Calu3 (cell line): Measurements from ENCODE around the gene SLC12A7. TPM values are rescaled to one million over a fixed set of nuclear protein-coding genes. Genes with fewer than 3 reads are reported as not detected.

Source experiments
- BruUV-seq: library from RNA; stranded (reverse); fragments of 400-500 nt; replicated peaks from 2 replicates; lab custom pipeline; 2021; lab: Mats Ljungman, UMichigan
- CTCF ChIA-PET: fragments of 300-600 bp; sonication (Branson Sonifier 250); formaldehyde crosslinking; loops from one replicate; lab custom pipeline; 2022; ENCODE audit warnings: antibody characterized with exemption; lab: Charles Lee
- DNase-seq: peaks from one replicate; pipeline ENCODE4 v3.0.0; 2022
- H3K27ac Mint-ChIP-seq: one replicate; pipeline ENCODE4 v1.8.0; 2022; ENCODE audit warnings: mixed read lengths; ENCODE audit not compliant: unreplicated experiment
- H3K27me3 Mint-ChIP-seq: one replicate; pipeline ENCODE4 v1.8.0; 2022; ENCODE audit warnings: mixed read lengths; ENCODE audit not compliant: unreplicated experiment
- H3K36me3 Mint-ChIP-seq: one replicate; pipeline ENCODE4 v1.8.0; 2022; ENCODE audit warnings: mild to moderate bottlenecking, moderate library complexity, mixed read lengths; ENCODE audit not compliant: insufficient read depth, unreplicated experiment
- H3K4me1 Mint-ChIP-seq: one replicate; pipeline ENCODE4 v1.8.0; 2022; ENCODE audit warnings: mild to moderate bottlenecking, low read depth, mixed read lengths; ENCODE audit not compliant: unreplicated experiment
- H3K4me3 Mint-ChIP-seq: one replicate; pipeline ENCODE4 v1.8.0; 2022; ENCODE audit warnings: mild to moderate bottlenecking, low read depth, moderate library complexity, mixed read lengths; ENCODE audit not compliant: unreplicated experiment
- H3K9me3 Mint-ChIP-seq: one replicate; pipeline ENCODE4 v1.8.0; 2022; ENCODE audit warnings: low read depth, mixed read lengths; ENCODE audit not compliant: unreplicated experiment
- intact Hi-C: fragments of 100-400 bp; cut with micrococcal nuclease; formaldehyde crosslinking; loops from one replicate; pipeline ENCODE4 v1.10.0; 2022; ENCODE audit not compliant: unreplicated experiment
- total RNA-seq: library from RNA; stranded (reverse); gene quantifications from 2 replicates; pipeline ENCODE4 v1.2.3, GENCODE V29; 2022
- TF ChIP-seq, protein P1 (sequence below): fragments of 200-600 bp; IDR thresholded peaks from one replicate; pipeline ENCODE4 v1.8.0; 2022; ENCODE audit warnings: antibody characterized with exemption; ENCODE audit not compliant: unreplicated experiment

Gene SLC12A7
- total RNA-seq, 1 experiment from 2014 or later: 82.3 TPM

GRCh38 chr5:1021136-1021968 lies 90.5 kb downstream of the SLC12A7 start:
- intact Hi-C loops: no loop called here
- no peaks in the 10 kb centered on the region for H3K4me1 Mint-ChIP-seq
- TF ChIP-seq, protein P1, sequence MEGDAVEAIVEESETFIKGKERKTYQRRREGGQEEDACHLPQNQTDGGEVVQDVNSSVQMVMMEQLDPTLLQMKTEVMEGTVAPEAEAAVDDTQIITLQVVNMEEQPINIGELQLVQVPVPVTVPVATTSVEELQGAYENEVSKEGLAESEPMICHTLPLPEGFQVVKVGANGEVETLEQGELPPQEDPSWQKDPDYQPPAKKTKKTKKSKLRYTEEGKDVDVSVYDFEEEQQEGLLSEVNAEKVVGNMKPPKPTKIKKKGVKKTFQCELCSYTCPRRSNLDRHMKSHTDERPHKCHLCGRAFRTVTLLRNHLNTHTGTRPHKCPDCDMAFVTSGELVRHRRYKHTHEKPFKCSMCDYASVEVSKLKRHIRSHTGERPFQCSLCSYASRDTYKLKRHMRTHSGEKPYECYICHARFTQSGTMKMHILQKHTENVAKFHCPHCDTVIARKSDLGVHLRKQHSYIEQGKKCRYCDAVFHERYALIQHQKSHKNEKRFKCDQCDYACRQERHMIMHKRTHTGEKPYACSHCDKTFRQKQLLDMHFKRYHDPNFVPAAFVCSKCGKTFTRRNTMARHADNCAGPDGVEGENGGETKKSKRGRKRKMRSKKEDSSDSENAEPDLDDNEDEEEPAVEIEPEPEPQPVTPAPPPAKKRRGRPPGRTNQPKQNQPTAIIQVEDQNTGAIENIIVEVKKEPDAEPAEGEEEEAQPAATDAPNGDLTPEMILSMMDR: no peak
- H3K4me3 Mint-ChIP-seq: no peak overlapping the region
- CTCF ChIA-PET: interaction anchor here (1.1 kb wide), 1 partner anchor 84 kb away, joined by 3 read pairs; no protein-coding TSS in a partner anchor
- no peaks in the 10 kb centered on the region for H3K9me3 Mint-ChIP-seq
- H3K36me3 Mint-ChIP-seq: no peaks in the 10 kb centered on the region
- BruUV-seq: no TSS peak
- no peak for DNase-seq
- H3K27me3 Mint-ChIP-seq: peaks cover 30% of the 10 kb centered on the region
- H3K27ac Mint-ChIP-seq: no peak overlapping the region

- no peak for DNase-seq
- TF ChIP-seq, protein P1: no peak
- no peak overlapping the region for H3K27ac Mint-ChIP-seq
- H3K36me3 Mint-ChIP-seq: no peaks in the 10 kb centered on the region
- peaks cover 28% of the 10 kb centered on the region for H3K27me3 Mint-ChIP-seq
- intact Hi-C loops: no loop called here
- CTCF ChIA-PET: interaction anchor here (0.6 to 1.1 kb wide), 3 partner anchors 11 to 307 kb away, joined by 3 to 4 read pairs (median 3); no protein-coding TSS in a partner anchor
- BruUV-seq: no TSS peak
- no peaks in the 10 kb centered on the region for H3K9me3 Mint-ChIP-seq
- H3K4me1 Mint-ChIP-seq: no peaks in the 10 kb centered on the region
- no peak overlapping the region for H3K4me3 Mint-ChIP-seq
Observed at GRCh38 chr5:1020452-1020961, 91.4 kb downstream of the SLC12A7 start.

DNA sequence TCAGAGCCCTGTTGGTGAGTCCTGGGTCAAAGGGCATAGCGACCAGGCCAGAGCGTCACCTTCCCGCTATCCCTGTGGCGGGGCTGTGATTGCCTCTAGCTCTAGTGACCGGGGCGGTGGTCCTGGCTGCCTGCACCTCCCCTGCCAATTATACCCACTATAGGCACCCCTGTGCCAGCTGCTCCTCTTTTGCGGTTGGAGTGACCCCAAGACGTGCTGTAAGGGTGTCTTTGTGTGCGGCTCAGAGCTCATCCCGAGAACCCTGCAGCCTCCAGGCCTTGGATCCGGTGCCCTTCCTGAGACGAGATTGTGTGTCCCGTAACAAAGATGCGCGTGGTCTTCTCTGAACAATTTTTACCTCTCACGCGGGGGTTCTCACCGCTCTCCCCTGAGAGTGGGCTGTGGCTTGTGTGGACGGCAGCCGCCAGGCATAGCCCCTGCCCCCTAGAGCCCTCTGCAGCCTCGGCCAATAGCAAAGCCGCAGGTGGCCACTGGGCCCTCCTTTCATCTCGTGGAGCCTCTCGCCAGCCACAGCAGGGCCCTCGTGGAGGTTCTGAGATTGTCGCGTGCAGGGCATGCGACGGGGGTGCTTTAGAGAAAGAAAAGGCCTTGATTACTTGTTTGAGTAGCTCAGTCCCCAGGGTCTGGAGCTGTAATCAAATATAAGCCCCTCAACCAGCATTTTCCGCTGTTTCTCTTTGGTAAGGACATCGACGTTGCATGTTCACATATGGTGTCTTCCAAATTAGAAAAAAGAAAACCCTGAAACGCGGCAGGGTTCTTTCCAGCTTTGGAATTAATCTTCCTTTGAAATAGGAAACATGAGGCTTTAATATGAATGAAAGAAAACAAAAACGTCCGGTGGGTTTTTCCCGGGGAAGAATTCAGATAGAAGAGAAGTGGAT lies 92.6 kb downstream of the SLC12A7 start:
- Mint-ChIP-seq H3K9me3 (no peaks in the 10 kb centered on the region), H3K4me1 (no peaks in the 10 kb centered on the region), H3K36me3 (no peaks in the 10 kb centered on the region), H3K27me3 (peaks cover 26% of the 10 kb centered on the region), H3K4me3 (no peak overlapping the region), H3K27ac (no peak overlapping the region)
- TF ChIP-seq, protein P1: no peak
- no peak for DNase-seq
- CTCF ChIA-PET: no interaction called here
- BruUV-seq: no TSS peak
- intact Hi-C loops: no loop called here

- intact Hi-C loops: no loop called here
- DNase-seq: no peak
- Mint-ChIP-seq H3K4me3 (no peak overlapping the region), H3K9me3 (no peaks in the 10 kb centered on the region), H3K36me3 (no peaks in the 10 kb centered on the region), H3K27me3 (peaks cover 26% of the 10 kb centered on the region), H3K27ac (no peak overlapping the region), H3K4me1 (no peaks in the 10 kb centered on the region)
- BruUV-seq: no TSS peak
- TF ChIP-seq, protein P1: no peak
- CTCF ChIA-PET: interaction anchor here (0.7 kb wide), 1 partner anchor 149 kb away, joined by 3 read pairs; no protein-coding TSS in a partner anchor
Observed at GRCh38 chr5:1018596-1018995, 93.3 kb downstream of the SLC12A7 start.
